IMR-90 (cell line): ENCODE data around the gene SAXO1. TPM values are rescaled to one million over a fixed set of nuclear protein-coding genes. Genes with fewer than 3 reads are reported as not detected.

Experiments
- ATAC-seq: fragments of 200-7000 bp; cut with Tn5 transposase; 2 replicates; pipeline ENCODE4 v1.9.1; 2020; ENCODE audit warnings: low read depth, mild to moderate bottlenecking, moderate library complexity
- BruUV-seq: library from RNA; stranded (reverse); fragments of 400-500 nt; replicated peaks from 2 replicates; lab custom pipeline; 2021; lab: Mats Ljungman, UMichigan
- CTCF ChIA-PET: fragments of 300-600 bp; formaldehyde crosslinking; extraction: SDS; loops from one replicate; lab custom pipeline; 2021; ENCODE audit warnings: antibody characterized with exemption; lab: Yijun Ruan, JAX
- POLR2A ChIA-PET: fragments of 300-600 bp; sonication (Branson Sonifier 250); formaldehyde crosslinking; loops from one replicate; lab custom pipeline; 2022; ENCODE audit warnings: antibody characterized with exemption; ENCODE audit not compliant: unreplicated experiment; lab: Charles Lee
- DNase-seq: peaks from one replicate; pipeline ENCODE4 v3.0.0; 2013
- H2AFZ ChIP-seq: replicated peaks from 2 replicates; pipeline ENCODE3; 2013; ENCODE audit warnings: low read length, mild to moderate bottlenecking; ENCODE audit not compliant: poor library complexity
- H2AK5ac ChIP-seq: 2 replicates; pipeline ENCODE4 v1.6.1; 2013; ENCODE audit warnings: low read depth, low read length, inconsistent platforms
- H2AK9ac ChIP-seq: replicated peaks from 2 replicates; pipeline ENCODE3; 2013; ENCODE audit warnings: mild to moderate bottlenecking, low read depth, low read length, moderate library complexity; ENCODE audit not compliant: poor library complexity
- H2BK120ac ChIP-seq: 2 replicates; pipeline ENCODE4 v1.6.1; 2013; ENCODE audit warnings: low read depth, low read length, inconsistent platforms
- H2BK15ac ChIP-seq: 3 replicates; pipeline ENCODE4 v1.6.1; 2013; ENCODE audit warnings: low read depth, low read length, inconsistent platforms
- H2BK20ac ChIP-seq: 2 replicates; pipeline ENCODE4 v1.6.1; 2013; ENCODE audit warnings: low read depth, mild to moderate bottlenecking, inconsistent platforms, low read length, moderate library complexity
- H2BK5ac ChIP-seq: 2 replicates; pipeline ENCODE4 v1.6.1; 2013; ENCODE audit warnings: mild to moderate bottlenecking, low read depth, low read length, inconsistent platforms; ENCODE audit not compliant: poor library complexity, severe bottlenecking
- H3K14ac ChIP-seq: replicated peaks from 2 replicates; pipeline ENCODE4 v1.6.1; 2013; ENCODE audit warnings: low read depth, low read length, inconsistent platforms
- H3K18ac ChIP-seq: 2 replicates; pipeline ENCODE4 v1.6.1; 2013; ENCODE audit warnings: low read depth, low read length, control low read depth
- H3K23ac ChIP-seq: 2 replicates; pipeline ENCODE4 v1.6.1; 2013; ENCODE audit warnings: low read depth, low read length, inconsistent platforms
- H3K27ac ChIP-seq: 2 replicates; pipeline ENCODE4 v1.5.1; 2013; ENCODE audit warnings: mild to moderate bottlenecking, control low read depth, low read length; ENCODE audit not compliant: insufficient read depth
- H3K27me3 ChIP-seq: 2 replicates; pipeline ENCODE4 v1.6.1; 2013; ENCODE audit warnings: low read length; ENCODE audit not compliant: control insufficient read depth, insufficient read depth
- H3K36me3 ChIP-seq: 2 replicates; pipeline ENCODE4 v1.6.1; 2013; ENCODE audit warnings: low read length, mixed read lengths; ENCODE audit not compliant: control insufficient read depth, insufficient read depth
- H3K4ac ChIP-seq: 2 replicates; pipeline ENCODE4 v1.6.1; 2013; ENCODE audit warnings: low read depth, low read length, inconsistent platforms
- H3K4me1 ChIP-seq: 2 replicates; pipeline ENCODE4 v1.6.1; 2013; ENCODE audit warnings: low read length, mixed read lengths; ENCODE audit not compliant: control insufficient read depth, insufficient read depth
- H3K4me2 ChIP-seq: 2 replicates; pipeline ENCODE4 v1.6.1; 2013; ENCODE audit warnings: low read depth, mild to moderate bottlenecking, control low read depth, low read length, moderate library complexity
- H3K4me3 ChIP-seq: 2 replicates; pipeline ENCODE4 v1.5.1; 2013; ENCODE audit warnings: low read depth, mild to moderate bottlenecking, control low read depth, low read length, moderate library complexity; ENCODE audit not compliant: insufficient read depth
- H3K56ac ChIP-seq: 2 replicates; pipeline ENCODE4 v1.6.1; 2013; ENCODE audit warnings: low read length, inconsistent platforms; ENCODE audit not compliant: insufficient read depth; ENCODE audit errors: extremely low read depth
- H3K79me1 ChIP-seq, 2 experiments: 2 replicates each; pipeline ENCODE4 v1.6.1; 2013; ENCODE audit warnings: low read length in 2 of 2, inconsistent platforms in 1 of 2, low read depth in 1 of 2
- H3K9ac ChIP-seq: 2 replicates; pipeline ENCODE4 v1.6.1; 2013; ENCODE audit warnings: low read depth, low read length, control low read depth
- H3K9me1 ChIP-seq: 2 replicates; pipeline ENCODE4 v1.6.1; 2013; ENCODE audit warnings: low read length, inconsistent platforms; ENCODE audit not compliant: insufficient read depth
- H3K9me3 ChIP-seq: 2 replicates; pipeline ENCODE4 v1.6.1; 2013; ENCODE audit warnings: low read length; ENCODE audit not compliant: control insufficient read depth, insufficient read depth
- H4K20me1 ChIP-seq: 2 replicates; pipeline ENCODE4 v1.6.1; 2013; ENCODE audit warnings: low read length, inconsistent platforms; ENCODE audit not compliant: insufficient read depth
- H4K5ac ChIP-seq: 2 replicates; pipeline ENCODE4 v1.6.1; 2013; ENCODE audit warnings: mild to moderate bottlenecking, low read depth, low read length, control low read depth
- H4K8ac ChIP-seq, 2 experiments: 2 replicates each; pipeline ENCODE4 v1.6.1; 2013; ENCODE audit warnings: low read depth in 2 of 2, low read length in 2 of 2, control low read depth in 1 of 2, inconsistent platforms in 1 of 2
- H4K91ac ChIP-seq: 2 replicates; pipeline ENCODE4 v1.6.1; 2013; ENCODE audit warnings: low read depth, low read length, inconsistent platforms; ENCODE audit not compliant: insufficient read depth
- BHLHE40 ChIP-seq: fragments of 150-350 bp; IDR thresholded peaks from 2 replicates; pipeline ENCODE4 v1.6.1; 2016; ENCODE audit warnings: mild to moderate bottlenecking, low read depth, low read length
- CEBPB ChIP-seq: IDR thresholded peaks from 2 replicates; pipeline ENCODE4 v1.6.1; 2012; ENCODE audit warnings: low read depth, low read length, improper control_type of control experiment
- CHD1 ChIP-seq: IDR thresholded peaks from 2 replicates; pipeline ENCODE4 v1.6.1; 2012; ENCODE audit warnings: low read depth, low read length, improper control_type of control experiment
- CTCF ChIP-seq: conservative IDR thresholded peaks from 2 replicates; pipeline ENCODE4 v1.5.1; 2012; ENCODE audit warnings: mild to moderate bottlenecking, low read depth, low read length, improper control_type of control experiment
- ELK1 ChIP-seq: fragments of 150-350 bp; IDR thresholded peaks from 2 replicates; pipeline ENCODE4 v1.6.1; 2016; ENCODE audit warnings: low read depth, mild to moderate bottlenecking, low read length, moderate library complexity, borderline replicate concordance
- FOS ChIP-seq: fragments of 150-350 bp; IDR thresholded peaks from 2 replicates; pipeline ENCODE4 v1.6.1; 2016; ENCODE audit warnings: low read depth, low read length
- MAFK ChIP-seq: IDR thresholded peaks from 2 replicates; pipeline ENCODE4 v1.6.1; 2012; ENCODE audit warnings: low read depth, low read length, improper control_type of control experiment
- MAZ ChIP-seq: IDR thresholded peaks from 2 replicates; pipeline ENCODE4 v1.6.1; 2012; ENCODE audit warnings: low read depth, mild to moderate bottlenecking, low read length, improper control_type of control experiment, moderate library complexity, borderline replicate concordance
- MXI1 ChIP-seq: IDR thresholded peaks from 2 replicates; pipeline ENCODE4 v1.6.1; 2012; ENCODE audit warnings: low read depth, mild to moderate bottlenecking, low read length, moderate library complexity, borderline replicate concordance
- NFE2L2 ChIP-seq: fragments of 150-350 bp; IDR thresholded peaks from 2 replicates; pipeline ENCODE4 v1.6.1; 2016; ENCODE audit warnings: low read depth, mild to moderate bottlenecking, low read length
- POLR2A ChIP-seq: IDR thresholded peaks from 2 replicates; pipeline ENCODE4 v1.6.1; 2012; ENCODE audit warnings: mild to moderate bottlenecking, low read depth, low read length
- RAD21 ChIP-seq: IDR thresholded peaks from 2 replicates; pipeline ENCODE4 v1.6.1; 2012; ENCODE audit warnings: low read length, improper control_type of control experiment
- RCOR1 ChIP-seq: IDR thresholded peaks from 2 replicates; pipeline ENCODE4 v1.6.1; 2012; ENCODE audit warnings: mild to moderate bottlenecking, low read length, improper control_type of control experiment; ENCODE audit not compliant: insufficient replicate concordance
- RFX5 ChIP-seq: IDR thresholded peaks from 2 replicates; pipeline ENCODE4 v1.8.0; 2012; ENCODE audit warnings: low read depth, mild to moderate bottlenecking, low read length, moderate library complexity
- SMC3 ChIP-seq: fragments of 150-350 bp; IDR thresholded peaks from 2 replicates; pipeline ENCODE4 v1.6.1; 2016; ENCODE audit warnings: low read depth, mild to moderate bottlenecking, antibody characterized with exemption, low read length, moderate library complexity
- USF2 ChIP-seq: fragments of 150-350 bp; IDR thresholded peaks from 2 replicates; pipeline ENCODE4 v1.6.1; 2017; ENCODE audit warnings: mild to moderate bottlenecking, antibody characterized with exemption, low read length, low read depth
- WGBS, 2 experiments: methylation state at CpG; one replicate each; pipeline versions ENCODE4 v1.1.5 to v1.1.7; 2013; ENCODE audit warnings: missing lambda C conversion rate in 2 of 2; ENCODE audit not compliant: insufficient read length in 1 of 2; ENCODE audit errors: extremely low coverage in 2 of 2; 5-methylcytosine and 5-hydroxymethylcytosine counted together
- dilution Hi-C: fragments of 300-500 bp; cut with HindIII; formaldehyde crosslinking; loops from one replicate; pipeline ENCODE4 v1.14.3; 2018; ENCODE audit warnings: low sequenced_read_pairs; ENCODE audit not compliant: unreplicated experiment
- in situ Hi-C: fragments of 300-500 bp; cut with MboI; formaldehyde crosslinking; loops from 3 replicates; pipeline ENCODE4 v1.14.3; 2019; ENCODE audit warnings: low sequenced_read_pairs, inconsistent platforms, mixed read lengths
- intact Hi-C: fragments of 100-400 bp; cut with micrococcal nuclease; formaldehyde crosslinking; loops from 2 replicates; pipeline ENCODE4 v1.10.0; 2022
- polyA plus RNA-seq, 3 experiments: library from polyadenylated mRNA; depleted of rRNA; stranded (reverse); fragments of >200 nt; gene quantifications; 2 replicates each; pipeline ENCODE4 v1.2.3, GENCODE V29; 2012; ENCODE audit warnings: low replicate concordance in 1 of 3
- total RNA-seq: library from RNA; depleted of rRNA; stranded (reverse); fragments of >200 nt; gene quantifications from 2 replicates; pipeline ENCODE4 v1.2.3, GENCODE V29; 2012

SAXO1 gene
- total and polyA plus RNA-seq, 2 of the 4 experiments (the other 2 are of a cell fraction) = not detected

DNA sequence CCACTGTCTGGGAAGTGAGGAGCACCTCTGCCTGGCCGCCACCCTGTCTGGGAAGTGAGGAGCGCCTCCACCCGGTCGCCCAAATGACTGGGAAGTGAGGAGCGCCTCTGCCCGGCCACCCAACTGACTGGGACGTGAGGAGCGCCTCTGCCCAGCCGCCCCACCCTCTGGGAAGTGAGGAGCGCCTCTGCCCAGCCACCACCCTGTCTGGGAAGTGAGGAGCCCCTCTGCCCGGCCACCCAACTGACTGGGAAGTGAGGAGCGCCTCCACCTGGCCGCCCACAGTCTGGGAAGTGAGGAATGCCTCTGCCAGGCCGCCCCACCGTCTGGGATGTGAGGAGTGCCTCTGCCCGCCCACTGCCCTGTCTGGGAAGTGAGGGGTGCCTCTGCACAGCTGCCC lies 32.9 kb downstream of the SAXO1 start:
- no peak for DNase-seq
- Histone ChIP-seq H3K4me2 (no peak overlapping the region), H3K4me3 (no peak overlapping the region), H2BK15ac (no peak overlapping the region), H3K4ac (no peak overlapping the region), H4K5ac (no peak overlapping the region), H4K91ac (no peak overlapping the region), H3K36me3 (no peaks in the 10 kb centered on the region), H3K79me1 (no peaks in the 10 kb centered on the region), H3K56ac (no peak overlapping the region), H3K14ac (no peak overlapping the region), H3K27me3 (peaks cover 11% of the 10 kb centered on the region), H3K23ac (no peak overlapping the region), H3K9ac (no peak overlapping the region), H3K27ac (no peak overlapping the region), H3K4me1 (no peaks in the 10 kb centered on the region), H3K18ac (no peak overlapping the region), H4K20me1 (no peaks in the 10 kb centered on the region), H2AK9ac (no peak overlapping the region), H2BK120ac (no peak overlapping the region), H2BK5ac (no peak overlapping the region), H2AK5ac (no peak overlapping the region), H4K8ac (no peak overlapping the region), H3K9me3 (peaks cover 6% of the 10 kb centered on the region; the same call in 1 of the 2 replicates), H2AFZ (no peak overlapping the region), H2BK20ac (no peak overlapping the region), H3K9me1 (no peaks in the 10 kb centered on the region)
- ChIA-PET CTCF (no interaction called here), POLR2A (no interaction called here)
- no peak for TF ChIP-seq CTCF
- no peak for TF ChIP-seq RCOR1
- TF ChIP-seq BHLHE40 = no peak
- no peak for TF ChIP-seq CHD1
- TF ChIP-seq NFE2L2 = no peak
- no peak for TF ChIP-seq MAFK
- no peak for TF ChIP-seq SMC3
- no peak for TF ChIP-seq ELK1
- TF ChIP-seq FOS = no peak
- TF ChIP-seq MAZ = no peak
- TF ChIP-seq POLR2A = no peak
- TF ChIP-seq MXI1 = no peak
- TF ChIP-seq USF2 = no peak
- no peak for TF ChIP-seq RAD21
- no peak for TF ChIP-seq CEBPB
- no peak for TF ChIP-seq RFX5
- BruUV-seq = no TSS peak
- ATAC-seq = no peak
- WGBS, 2 experiments = no CpG with 5 or more reads among the region's 16 CpGs
- dilution Hi-C loops (no loop called here), intact Hi-C loops (no loop called here), in situ Hi-C loops (no loop called here)
